HepG2 (cell line): ENCODE measurements around the gene KLRD1. TPM values are rescaled to one million over a fixed set of nuclear protein-coding genes. Genes with fewer than 3 reads are reported as not detected.

ENCODE experiments used
- ATAC-seq: fragments of 200-7000 bp; cut with Tn5 transposase; 3 replicates; pipeline ENCODE4 v1.9.1; 2020; ENCODE audit warnings: mild to moderate bottlenecking, moderate library complexity
- BruUV-seq: library from RNA; stranded (reverse); fragments of 400-500 nt; replicated peaks from 2 replicates; lab custom pipeline; 2021; lab: Mats Ljungman, UMichigan
- CTCF ChIA-PET: fragments of 300-600 bp; formaldehyde crosslinking; extraction: SDS; loops from one replicate; lab custom pipeline; 2021; ENCODE audit warnings: low total read pairs, inconsistent platforms, low intra/inter-chr PET ratio; lab: Yijun Ruan, JAX
- POLR2A ChIA-PET: fragments of 350-600 bp; sonication (Branson Sonifier 250); formaldehyde crosslinking; loops from one replicate; lab custom pipeline; 2020; ENCODE audit warnings: antibody characterized with exemption, inconsistent platforms; lab: Yijun Ruan, JAX
- DNase-seq: peaks from one replicate; pipeline ENCODE4 v3.0.0-alpha.2; 2015; ENCODE audit warnings: low spot score
- FAIRE-seq: peaks from 3 replicates; lab custom pipeline; 2011; peaks lifted over from hg19 to GRCh38; lab: Jason Lieb, UNC
- H2AFZ ChIP-seq: one replicate; pipeline ENCODE4 v1.6.1; 2011; ENCODE audit warnings: low read length, inconsistent platforms
- H3K27ac ChIP-seq: fragments of 300-600 bp; 3 replicates; pipeline ENCODE4 v1.8.0; 2011; ENCODE audit warnings: mixed run types, mild to moderate bottlenecking, mixed read lengths, low read length, inconsistent platforms; ENCODE audit not compliant: insufficient read depth; ENCODE audit errors: extremely low read length
- H3K27me3 ChIP-seq, 2 experiments: fragments of 200-600 bp in 1 of 2; 2 replicates in 1 of 2; 3 replicates in 1 of 2; pipeline versions ENCODE4 v1.6.0 to v1.8.0; 2011; ENCODE audit warnings: low read length in 2 of 2, mild to moderate bottlenecking in 2 of 2, moderate library complexity in 2 of 2, inconsistent platforms in 1 of 2; ENCODE audit not compliant: insufficient read depth in 2 of 2, control insufficient read depth in 1 of 2
- H3K36me3 ChIP-seq, 2 experiments: fragments of 200-600 bp in 1 of 2; replicated peaks in 1 of 2; 2 replicates in 1 of 2; 3 replicates in 1 of 2; pipeline versions ENCODE4 v1.5.1 to v1.8.0; 2011; ENCODE audit warnings: low read length in 2 of 2, inconsistent platforms in 1 of 2; ENCODE audit not compliant: insufficient read depth in 2 of 2, control insufficient read depth in 1 of 2
- H3K4me1 ChIP-seq: 2 replicates; pipeline ENCODE4 v1.5.1; 2012; ENCODE audit warnings: low read length, inconsistent platforms; ENCODE audit not compliant: insufficient read depth
- H3K4me2 ChIP-seq: 2 replicates; pipeline ENCODE4 v1.6.0; 2011; ENCODE audit warnings: low read depth, low read length, inconsistent platforms
- H3K4me3 ChIP-seq, 3 experiments: fragments of 200-600 bp in 1 of 3; sonication (generic), shearing (Covaris generic) in 1 of 3; replicated peaks in 1 of 3; 2 replicates each; pipeline ENCODE4 v1.5.1; 2011 to 2016; ENCODE audit warnings: low read length in 3 of 3, inconsistent platforms in 2 of 3, low read depth in 2 of 3, mild to moderate bottlenecking in 2 of 3, control low read depth in 1 of 3, mixed read lengths in 1 of 3; ENCODE audit not compliant: insufficient read depth in 1 of 3
- H3K79me2 ChIP-seq: one replicate; pipeline ENCODE4 v1.6.1; 2011; ENCODE audit warnings: low read length, inconsistent platforms; ENCODE audit not compliant: insufficient read depth
- H3K9ac ChIP-seq: 2 replicates; pipeline ENCODE4 v1.6.0; 2011; ENCODE audit warnings: mild to moderate bottlenecking, low read depth, low read length, inconsistent platforms; ENCODE audit not compliant: insufficient read depth
- H3K9me3 ChIP-seq: 2 replicates; pipeline ENCODE4 v1.5.1; 2012; ENCODE audit warnings: mild to moderate bottlenecking, low read length
- H4K20me1 ChIP-seq: 2 replicates; pipeline ENCODE4 v1.6.0; 2011; ENCODE audit warnings: inconsistent platforms, mild to moderate bottlenecking, low read length, moderate library complexity; ENCODE audit not compliant: insufficient read depth
- EED ChIP-seq: sonication (generic); formaldehyde crosslinking; IDR thresholded peaks from 2 replicates; pipeline ENCODE4 v1.5.0; 2020; ENCODE audit warnings: mild to moderate bottlenecking, missing genetic modification reagents
- HOXA9 ChIP-seq: sonication (generic); formaldehyde crosslinking; IDR thresholded peaks from 2 replicates; pipeline ENCODE4 v1.8.1; 2022; ENCODE audit warnings: missing genetic modification reagents, mild to moderate bottlenecking, moderate library complexity, borderline replicate concordance
- HOXD1 ChIP-seq: sonication (generic); formaldehyde crosslinking; IDR thresholded peaks from 2 replicates; pipeline ENCODE4 v1.5.0; 2020; ENCODE audit warnings: missing genetic modification reagents
- KAT2B ChIP-seq: fragments of 150-350 bp; IDR thresholded peaks from 2 replicates; pipeline ENCODE4 v1.6.1; 2014; ENCODE audit warnings: low read depth, low read length, borderline replicate concordance
- NFATC3 ChIP-seq: sonication (generic); formaldehyde crosslinking; IDR thresholded peaks from 2 replicates; pipeline ENCODE4 v1.5.1; 2020; ENCODE audit warnings: mild to moderate bottlenecking, missing genetic modification reagents
- POLR2AphosphoS2 ChIP-seq: IDR thresholded peaks from 2 replicates; pipeline ENCODE4 v1.6.1; 2011; ENCODE audit warnings: low read depth, low read length, improper control_type of control experiment
- SOX6 ChIP-seq, 2 experiments: fragments of 450-650 bp in 1 of 2; sonication (generic) in 1 of 2; formaldehyde crosslinking in 1 of 2; IDR thresholded peaks; 2 replicates each; pipeline versions ENCODE4 v1.4.0 to v1.6.1; 2017 to 2020; ENCODE audit warnings: antibody characterized with exemption in 1 of 2, mild to moderate bottlenecking in 1 of 2, missing genetic modification reagents in 1 of 2
- XRCC5 ChIP-seq: fragments of 200-400 bp; formaldehyde crosslinking; optimal IDR thresholded peaks from 2 replicates; pipeline ENCODE3; 2017; ENCODE audit warnings: mild to moderate bottlenecking, low read length
- ZNF432 ChIP-seq: sonication (generic); formaldehyde crosslinking; IDR thresholded peaks from 2 replicates; pipeline ENCODE4 v1.5.0; 2020; ENCODE audit warnings: missing genetic modification reagents, mild to moderate bottlenecking, borderline replicate concordance
- ZNF776 ChIP-seq: sonication (generic); formaldehyde crosslinking; IDR thresholded peaks from 2 replicates; pipeline ENCODE4 v1.4.0; 2020; ENCODE audit warnings: mild to moderate bottlenecking, missing genetic modification reagents
- ZNF839 ChIP-seq: sonication (generic); formaldehyde crosslinking; IDR thresholded peaks from 2 replicates; pipeline ENCODE4 v1.4.0; 2020; ENCODE audit warnings: missing genetic modification reagents, mild to moderate bottlenecking, borderline replicate concordance
- WGBS: methylation state at CpG from one replicate; pipeline ENCODE4 v1.1.6; 2017; ENCODE audit warnings: low lambda C conversion rate; 5-methylcytosine and 5-hydroxymethylcytosine counted together
- in situ Hi-C: cut with HindIII; loops from 2 replicates; pipeline ENCODE4 v1.10.0; 2017; ENCODE audit warnings: low pct_unique_long_range_greater_than_20kb; ENCODE audit not compliant: extremely low pct_ligation_motif_present
- intact Hi-C: fragments of 100-400 bp; cut with micrococcal nuclease; formaldehyde crosslinking; loops from one replicate; pipeline ENCODE4 v1.10.0; 2022; ENCODE audit not compliant: unreplicated experiment
- polyA plus RNA-seq, 8 experiments: library from polyadenylated mRNA; depleted of rRNA in 3 of 8; stranded (reverse) in 7 of 8; unstranded in 1 of 8; fragments of >200 nt; fragmentation: Illumina TruSeq in 4 of 8; extraction: Trizol in 4 of 8; gene quantifications; 2 replicates each; pipeline versions ENCODE4 v1.2.1 to v1.2.3, GENCODE V29; 2011 to 2016; ENCODE audit warnings: low read depth in 4 of 8, missing spikeins in 1 of 8, mixed read lengths in 1 of 8; ENCODE audit not compliant: insufficient read depth in 1 of 8
- total RNA-seq, 5 experiments: library from RNA; depleted of rRNA; stranded (reverse); fragments of >200 nt; fragmentation: Illumina TruSeq; extraction: Trizol; gene quantifications; 2 replicates each; pipeline ENCODE4 v1.2.3, GENCODE V29; 2016; ENCODE audit warnings: low read depth in 1 of 5
- TF ChIP-seq, protein P1 (sequence below): sonication (generic); formaldehyde crosslinking; IDR thresholded peaks from 2 replicates; pipeline ENCODE4 v1.5.0; 2020; ENCODE audit warnings: mild to moderate bottlenecking, missing genetic modification reagents, moderate library complexity
- TF ChIP-seq, protein P2 (sequence below): sonication (generic); formaldehyde crosslinking; IDR thresholded peaks from 2 replicates; pipeline ENCODE4 v1.5.0; 2020; ENCODE audit warnings: missing genetic modification reagents, mild to moderate bottlenecking, borderline replicate concordance

The KLRD1 gene
- total and polyA plus RNA-seq, 2 of the 13 experiments (the other 11 are each of a cell fraction or from before 2014, with no cell fraction given) = 0.01 TPM; not detected in 1

DNA sequence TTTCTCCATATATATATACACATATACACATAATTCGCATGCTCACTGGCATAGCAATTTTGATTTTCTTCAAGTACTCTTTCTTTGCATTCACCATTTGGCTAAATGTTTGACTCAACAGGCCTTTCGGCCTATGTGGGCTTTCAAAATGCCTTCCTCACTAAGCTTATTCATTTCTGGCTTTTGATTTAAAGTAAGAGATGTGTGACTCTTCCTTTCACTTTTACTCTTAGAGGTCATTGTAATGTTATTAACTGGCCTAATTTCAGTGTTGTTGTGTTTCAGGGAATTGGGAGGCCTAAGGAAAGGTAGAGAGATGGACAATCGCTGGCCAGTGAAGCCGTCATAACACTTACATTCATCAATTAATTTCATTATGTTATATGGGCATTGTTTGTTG, 14.5 kb upstream of the KLRD1 start:
- Histone ChIP-seq H3K36me3 (no peaks in the 10 kb centered on the region), H3K4me2 (no peak overlapping the region), H3K27ac (no peak overlapping the region), H2AFZ (no peak overlapping the region), H3K9ac (no peak overlapping the region), H3K4me1 (no peaks in the 10 kb centered on the region), H3K9me3 (no peaks in the 10 kb centered on the region), H4K20me1 (no peaks in the 10 kb centered on the region), H3K79me2 (no peaks in the 10 kb centered on the region), H3K4me3 (no peak overlapping the region), H3K27me3 (no peaks in the 10 kb centered on the region)
- ATAC-seq (no peak), DNase-seq (no peak), FAIRE-seq (no peak)
- BruUV-seq = no TSS peak
- ChIA-PET POLR2A (no interaction called here), CTCF (no interaction called here)
- in situ Hi-C loops = no loop called here
- intact Hi-C loops = no loop called here
- TF ChIP-seq ZNF776 = no peak
- TF ChIP-seq KAT2B = no peak
- TF ChIP-seq XRCC5 = no peak
- TF ChIP-seq HOXA9 (CRISPR knock-in tag) = no peak
- no peak for TF ChIP-seq POLR2AphosphoS2
- TF ChIP-seq, protein P1, sequence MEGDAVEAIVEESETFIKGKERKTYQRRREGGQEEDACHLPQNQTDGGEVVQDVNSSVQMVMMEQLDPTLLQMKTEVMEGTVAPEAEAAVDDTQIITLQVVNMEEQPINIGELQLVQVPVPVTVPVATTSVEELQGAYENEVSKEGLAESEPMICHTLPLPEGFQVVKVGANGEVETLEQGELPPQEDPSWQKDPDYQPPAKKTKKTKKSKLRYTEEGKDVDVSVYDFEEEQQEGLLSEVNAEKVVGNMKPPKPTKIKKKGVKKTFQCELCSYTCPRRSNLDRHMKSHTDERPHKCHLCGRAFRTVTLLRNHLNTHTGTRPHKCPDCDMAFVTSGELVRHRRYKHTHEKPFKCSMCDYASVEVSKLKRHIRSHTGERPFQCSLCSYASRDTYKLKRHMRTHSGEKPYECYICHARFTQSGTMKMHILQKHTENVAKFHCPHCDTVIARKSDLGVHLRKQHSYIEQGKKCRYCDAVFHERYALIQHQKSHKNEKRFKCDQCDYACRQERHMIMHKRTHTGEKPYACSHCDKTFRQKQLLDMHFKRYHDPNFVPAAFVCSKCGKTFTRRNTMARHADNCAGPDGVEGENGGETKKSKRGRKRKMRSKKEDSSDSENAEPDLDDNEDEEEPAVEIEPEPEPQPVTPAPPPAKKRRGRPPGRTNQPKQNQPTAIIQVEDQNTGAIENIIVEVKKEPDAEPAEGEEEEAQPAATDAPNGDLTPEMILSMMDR (CRISPR knock-in tag) = no peak
- 3% methylated on average over 4 of the region's 4 CpGs for WGBS

DNA sequence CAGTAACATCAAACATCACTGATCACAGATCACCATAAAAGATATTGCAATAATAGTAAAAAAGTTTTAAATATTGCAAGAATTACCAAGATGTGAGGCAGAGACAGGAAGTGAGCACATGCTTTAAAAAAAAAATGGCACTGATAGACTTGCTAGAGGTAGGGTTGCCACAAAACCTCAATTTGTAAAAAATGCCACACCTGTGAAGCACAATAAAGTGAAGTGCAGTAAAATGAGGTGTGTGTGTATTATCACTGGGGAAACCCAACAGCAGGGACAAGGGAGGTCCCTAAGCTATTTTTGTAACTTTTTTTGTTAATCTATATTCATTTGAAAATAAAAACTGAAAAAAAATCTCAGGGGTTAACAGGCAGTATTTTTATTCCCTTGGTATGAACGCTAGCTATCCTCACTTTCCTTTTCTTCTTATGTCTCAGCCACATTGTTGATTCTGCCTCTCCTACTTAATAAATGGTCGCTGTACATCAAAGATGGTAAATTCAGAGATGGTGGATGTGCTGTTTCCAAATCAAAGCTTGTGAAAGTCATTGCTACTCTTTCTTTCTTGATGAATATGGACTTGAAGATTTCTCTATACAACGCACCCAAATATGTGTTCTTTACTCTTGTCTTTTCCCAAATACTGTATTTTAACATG, 14.0 kb upstream of the KLRD1 start:
- no peaks in the 10 kb centered on the region for H3K36me3 ChIP-seq
- TF ChIP-seq, protein P2, sequence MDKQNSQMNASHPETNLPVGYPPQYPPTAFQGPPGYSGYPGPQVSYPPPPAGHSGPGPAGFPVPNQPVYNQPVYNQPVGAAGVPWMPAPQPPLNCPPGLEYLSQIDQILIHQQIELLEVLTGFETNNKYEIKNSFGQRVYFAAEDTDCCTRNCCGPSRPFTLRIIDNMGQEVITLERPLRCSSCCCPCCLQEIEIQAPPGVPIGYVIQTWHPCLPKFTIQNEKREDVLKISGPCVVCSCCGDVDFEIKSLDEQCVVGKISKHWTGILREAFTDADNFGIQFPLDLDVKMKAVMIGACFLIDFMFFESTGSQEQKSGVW (CRISPR knock-in tag) = no peak
- no peak for TF ChIP-seq ZNF432 (CRISPR knock-in tag)
- TF ChIP-seq EED (CRISPR knock-in tag) = no peak
- no peak for TF ChIP-seq HOXD1 (CRISPR knock-in tag)
- TF ChIP-seq SOX6 (IDR thresholded peaks at IDR 0.05) = no peak
- no peak for TF ChIP-seq SOX6 (CRISPR knock-in tag; IDR thresholded peaks at IDR 0.05)
- TF ChIP-seq NFATC3 (CRISPR knock-in tag) = no peak
- TF ChIP-seq ZNF839 (CRISPR knock-in tag) = no peak
- DNase-seq (no peak), FAIRE-seq (no peak), ATAC-seq (no peak)
- H4K20me1 ChIP-seq = no peaks in the 10 kb centered on the region
- WGBS = 0% methylated on average over 3 of the region's 3 CpGs
- H3K4me3 ChIP-seq = no peak overlapping the region
- ChIA-PET POLR2A (no interaction called here), CTCF (no interaction called here)
- H2AFZ ChIP-seq = no peak overlapping the region
- H3K4me1 ChIP-seq = no peaks in the 10 kb centered on the region
- intact Hi-C loops = no loop called here
- no TSS peak for BruUV-seq
- H3K9ac ChIP-seq = no peak overlapping the region
- no peaks in the 10 kb centered on the region for H3K9me3 ChIP-seq
- H3K27me3 ChIP-seq = no peaks in the 10 kb centered on the region
- no peaks in the 10 kb centered on the region for H3K79me2 ChIP-seq
- no peak overlapping the region for H3K4me2 ChIP-seq
- H3K27ac ChIP-seq = no peak overlapping the region
- in situ Hi-C loops = no loop called here
